B cell (primary cell): ENCODE results near the gene ANKRD42. TPM values are rescaled to one million over a fixed set of nuclear protein-coding genes. Genes with fewer than 3 reads are reported as not detected.
A peak's percentile ranks its signal among the peaks of the same experiment; 100 is the strongest.

Source experiments
- ATAC-seq: fragments of 200-7000 bp; cut with Tn5 transposase; one replicate; pipeline ENCODE4 v1.10.0; 2021; ENCODE audit warnings: low read depth, mild to moderate bottlenecking, moderate number of reproducible peaks, moderate library complexity
- CTCF ChIA-PET: fragments of 350-600 bp; sonication (Branson Sonifier 250); formaldehyde crosslinking; loops from one replicate; lab custom pipeline; 2021; ENCODE audit warnings: antibody characterized with exemption, inconsistent platforms; lab: Charles Lee
- POLR2A ChIA-PET: fragments of 350-600 bp; sonication (Branson Sonifier 250); formaldehyde crosslinking; loops from one replicate; lab custom pipeline; 2021; ENCODE audit warnings: antibody characterized with exemption; lab: Charles Lee
- DNase-seq: peaks from one replicate; pipeline ENCODE4 v3.0.0; 2013
- H2AFZ ChIP-seq: 2 replicates; pipeline ENCODE4 v1.6.1; 2012; ENCODE audit warnings: mild to moderate bottlenecking, low read depth, low read length; ENCODE audit not compliant: insufficient read depth, poor library complexity, severe bottlenecking
- H3K27ac ChIP-seq, 2 donors: 1 replicate in 1 of 2; 2 replicates in 1 of 2; pipeline ENCODE4 v1.5.1; 2012 to 2013; ENCODE audit warnings: low read length in 2 of 2, mild to moderate bottlenecking in 2 of 2, moderate library complexity in 1 of 2
- H3K27me3 ChIP-seq, 4 experiments: fragments of 200-600 bp in 1 of 4; sonication (generic) in 1 of 4; replicated peaks in 1 of 4; 1 replicate in 2 of 4; 2 replicates in 2 of 4; pipeline versions ENCODE4 v1.6.1 to v1.7.0; 2013 to 2016; ENCODE audit warnings: low read length in 3 of 4, mild to moderate bottlenecking in 2 of 4, mixed read lengths in 1 of 4, moderate library complexity in 1 of 4; ENCODE audit not compliant: insufficient read depth in 4 of 4, control insufficient read depth in 3 of 4; ENCODE audit errors: control extremely low read depth in 1 of 4
- H3K36me3 ChIP-seq, 2 experiments: replicated peaks in 1 of 2; 1 replicate in 1 of 2; 2 replicates in 1 of 2; pipeline versions ENCODE4 v1.6.1 to v1.7.1; 2013; ENCODE audit warnings: low read length in 1 of 2; ENCODE audit not compliant: insufficient read depth in 2 of 2, control insufficient read depth in 1 of 2; ENCODE audit errors: control extremely low read depth in 1 of 2, extremely low read depth in 1 of 2
- H3K4me1 ChIP-seq, 2 donors: fragments of 200-600 bp in 1 of 2; sonication (generic) in 1 of 2; 1 replicate in 1 of 2; 2 replicates in 1 of 2; pipeline versions ENCODE4 v1.5.1 to v1.6.1; 2013 to 2017; ENCODE audit warnings: low read length in 2 of 2; ENCODE audit not compliant: control insufficient read depth in 2 of 2, insufficient read depth in 2 of 2
- H3K4me2 ChIP-seq: replicated peaks from 2 replicates; pipeline ENCODE3; 2012; ENCODE audit warnings: mild to moderate bottlenecking, low read depth, low read length; ENCODE audit not compliant: poor library complexity, severe bottlenecking
- H3K4me3 ChIP-seq, 5 experiments: fragments of 200-600 bp in 1 of 5; sonication (generic) in 1 of 5; 1 replicate in 3 of 5; 2 replicates in 2 of 5; pipeline versions ENCODE4 v1.5.1 to v1.7.0; 2011 to 2016; ENCODE audit warnings: low read length in 4 of 5, mild to moderate bottlenecking in 4 of 5, low read depth in 2 of 5, control low read depth in 1 of 5, moderate library complexity in 1 of 5; ENCODE audit not compliant: insufficient read depth in 1 of 5; ENCODE audit errors: control extremely low read depth in 1 of 5, extremely low read depth in 1 of 5
- H3K79me2 ChIP-seq: fragments of 200-600 bp; sonication (generic); one replicate; pipeline ENCODE4 v1.6.0; 2016; ENCODE audit warnings: low read length; ENCODE audit not compliant: control insufficient read depth, insufficient read depth
- H3K9ac ChIP-seq: fragments of 200-600 bp; sonication (generic); 2 replicates; pipeline ENCODE4 v1.6.1; 2017; ENCODE audit warnings: mild to moderate bottlenecking, low read length, moderate library complexity
- H3K9me3 ChIP-seq, 3 donors: one replicate each; pipeline versions ENCODE4 v1.6.1 to v1.7.1; 2013; ENCODE audit warnings: low read length in 2 of 3; ENCODE audit not compliant: control insufficient read depth in 2 of 3, insufficient read depth in 1 of 3; ENCODE audit errors: control extremely low read depth in 1 of 3
- H4K20me1 ChIP-seq: 2 replicates; pipeline ENCODE4 v1.6.0; 2012; ENCODE audit warnings: mild to moderate bottlenecking, low read length; ENCODE audit not compliant: insufficient read depth, control insufficient read depth, poor library complexity, severe bottlenecking
- H3K27ac Mint-ChIP-seq: one replicate; pipeline ENCODE4 v1.8.0; 2021; ENCODE audit warnings: mixed read lengths
- H3K27me3 Mint-ChIP-seq: one replicate; pipeline ENCODE4 v1.8.0; 2021; ENCODE audit warnings: mixed read lengths
- H3K4me1 Mint-ChIP-seq: one replicate; pipeline ENCODE4 v1.8.0; 2021; ENCODE audit warnings: mixed read lengths
- H3K4me3 Mint-ChIP-seq: one replicate; pipeline ENCODE4 v1.8.0; 2021; ENCODE audit warnings: mixed read lengths
- H3K9me3 Mint-ChIP-seq: one replicate; pipeline ENCODE4 v1.8.0; 2022; ENCODE audit warnings: mixed read lengths; ENCODE audit not compliant: insufficient read depth
- EZH2 ChIP-seq: IDR thresholded peaks from 2 replicates; pipeline ENCODE4 v1.6.1; 2012; ENCODE audit warnings: borderline replicate concordance, low read depth, mild to moderate bottlenecking, moderate library complexity, low read length; ENCODE audit not compliant: insufficient read depth, poor library complexity, severe bottlenecking
- WGBS: methylation state at CpG from one replicate; pipeline ENCODE4 v1.1.5; 2013; ENCODE audit warnings: missing lambda C conversion rate; ENCODE audit not compliant: insufficient coverage; 5-methylcytosine and 5-hydroxymethylcytosine counted together
- intact Hi-C: fragments of 100-400 bp; cut with micrococcal nuclease; formaldehyde crosslinking; loops from one replicate; pipeline ENCODE4 v1.10.0; 2022
- polyA plus RNA-seq: library from polyadenylated mRNA; depleted of rRNA; stranded (reverse); fragments of >200 nt; gene quantifications from 2 replicates; pipeline ENCODE4 v1.2.3, GENCODE V29; 2012
- total RNA-seq, 2 donors: library from RNA; stranded (reverse); fragments of 120-200 nt in 1 of 2; gene quantifications; 1 replicate in 1 of 2; 2 replicates in 1 of 2; pipeline versions ENCODE4 v1.2.3 to v1.2.4, GENCODE V29; 2013 to 2022
- TF ChIP-seq, protein P1 (sequence below): fragments of 200-600 bp; IDR thresholded peaks from one replicate; pipeline ENCODE4 v1.8.0; 2022; ENCODE audit warnings: antibody characterized with exemption, mild to moderate bottlenecking

Gene ANKRD42
- total and polyA plus RNA-seq, 2 donors (not counting 1 experiment from before 2014, with no cell fraction given) = 4.1 to 13.3 TPM

DNA sequence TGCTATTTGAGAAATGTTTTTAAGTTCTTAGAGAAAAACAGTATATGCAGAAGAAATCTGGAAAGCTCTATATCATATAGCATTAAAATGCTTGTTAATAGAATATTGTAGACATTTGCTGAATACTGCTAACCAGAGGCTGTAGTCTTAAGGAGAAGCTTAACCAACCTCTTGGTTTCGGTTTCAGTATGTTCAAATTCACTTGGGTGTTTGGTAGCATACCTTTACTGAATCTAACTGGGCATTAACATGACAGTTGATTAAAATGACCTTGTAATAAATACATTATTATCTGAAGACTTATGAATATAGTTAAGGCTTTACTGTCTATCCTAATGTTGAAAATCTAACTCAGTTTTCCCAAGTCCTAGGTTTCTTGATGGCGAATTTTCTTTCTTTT lies 31.1 kb upstream of the ANKRD42 start:
- no peaks in the 10 kb centered on the region for H3K27me3 Mint-ChIP-seq
- Histone ChIP-seq H3K27ac (peak overlapping the region in 1 of 2 donors; percentile 47), H3K4me3 (no peak overlapping the region), H3K4me1 (peaks cover 28 to 39% of the 10 kb centered on the region in 2 donors), H3K9me3 (no peaks in the 10 kb centered on the region), H3K36me3 (peaks cover 14 to 55% of the 10 kb centered on the region in 2 experiments), H3K4me2 (peak overlapping the region; percentile 46), H4K20me1 (peaks cover 20% of the 10 kb centered on the region), H3K9ac (peak overlapping the region; percentile 18), H2AFZ (no peak overlapping the region), H3K27me3 (no peaks in the 10 kb centered on the region), H3K79me2 (peaks cover 96% of the 10 kb centered on the region)
- no peak overlapping the region for H3K27ac Mint-ChIP-seq
- no CpG with 5 or more reads among the region's 2 CpGs for WGBS
- peaks cover 58% of the 10 kb centered on the region for H3K4me1 Mint-ChIP-seq
- intact Hi-C loops = no loop called here
- TF ChIP-seq, protein P1, sequence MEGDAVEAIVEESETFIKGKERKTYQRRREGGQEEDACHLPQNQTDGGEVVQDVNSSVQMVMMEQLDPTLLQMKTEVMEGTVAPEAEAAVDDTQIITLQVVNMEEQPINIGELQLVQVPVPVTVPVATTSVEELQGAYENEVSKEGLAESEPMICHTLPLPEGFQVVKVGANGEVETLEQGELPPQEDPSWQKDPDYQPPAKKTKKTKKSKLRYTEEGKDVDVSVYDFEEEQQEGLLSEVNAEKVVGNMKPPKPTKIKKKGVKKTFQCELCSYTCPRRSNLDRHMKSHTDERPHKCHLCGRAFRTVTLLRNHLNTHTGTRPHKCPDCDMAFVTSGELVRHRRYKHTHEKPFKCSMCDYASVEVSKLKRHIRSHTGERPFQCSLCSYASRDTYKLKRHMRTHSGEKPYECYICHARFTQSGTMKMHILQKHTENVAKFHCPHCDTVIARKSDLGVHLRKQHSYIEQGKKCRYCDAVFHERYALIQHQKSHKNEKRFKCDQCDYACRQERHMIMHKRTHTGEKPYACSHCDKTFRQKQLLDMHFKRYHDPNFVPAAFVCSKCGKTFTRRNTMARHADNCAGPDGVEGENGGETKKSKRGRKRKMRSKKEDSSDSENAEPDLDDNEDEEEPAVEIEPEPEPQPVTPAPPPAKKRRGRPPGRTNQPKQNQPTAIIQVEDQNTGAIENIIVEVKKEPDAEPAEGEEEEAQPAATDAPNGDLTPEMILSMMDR = no peak
- no peak for TF ChIP-seq EZH2
- H3K4me3 Mint-ChIP-seq = no peak overlapping the region
- ChIA-PET POLR2A (interaction anchor here (0.6 kb wide), 1 partner anchor 96 kb away, joined by 3 read pairs; no protein-coding TSS in a partner anchor), CTCF (interaction anchor here (0.9 to 1.0 kb wide), 3 partner anchors 13 to 295 kb away, joined by 3 read pairs; no protein-coding TSS in a partner anchor)
- DNase-seq (peak; percentile 60), ATAC-seq (peak; percentile 42)
- H3K9me3 Mint-ChIP-seq = no peaks in the 10 kb centered on the region

DNA sequence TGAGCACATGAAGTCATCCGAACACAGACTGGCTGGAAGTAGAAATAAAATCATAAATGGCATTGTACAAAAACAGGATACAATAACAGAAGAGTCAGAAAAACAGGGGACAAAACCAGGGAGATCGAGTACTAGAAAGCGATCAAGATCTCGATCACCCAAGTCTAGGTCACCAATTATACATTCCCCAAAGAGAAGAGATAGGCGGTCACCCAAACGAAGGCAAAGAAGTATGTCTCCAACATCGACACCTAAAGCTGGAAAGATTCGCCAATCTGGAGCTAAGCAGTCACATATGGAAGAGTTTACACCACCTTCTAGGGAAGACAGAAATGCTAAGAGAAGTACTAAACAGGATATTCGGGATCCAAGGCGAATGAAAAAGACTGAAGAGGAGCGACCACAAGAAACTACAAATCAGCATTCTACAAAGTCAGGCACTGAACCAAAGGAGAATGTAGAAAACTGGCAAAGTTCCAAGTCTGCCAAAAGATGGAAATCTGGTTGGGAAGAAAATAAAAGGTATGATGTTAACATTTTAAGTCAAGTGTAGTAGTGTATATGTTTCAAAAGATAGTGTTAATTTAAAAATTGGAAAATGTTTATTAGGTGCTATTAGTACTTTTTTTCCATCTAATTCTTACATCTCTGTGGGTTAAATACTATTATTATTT lies 27.2 kb upstream of the ANKRD42 start:
- TF ChIP-seq, protein P1 = no peak
- TF ChIP-seq EZH2 = no peak
- ATAC-seq (no peak), DNase-seq (no peak)
- Mint-ChIP-seq H3K27ac (peak overlapping the region; percentile 2), H3K4me1 (peaks cover 66% of the 10 kb centered on the region), H3K4me3 (no peak overlapping the region), H3K9me3 (no peaks in the 10 kb centered on the region), H3K27me3 (no peaks in the 10 kb centered on the region)
- H3K27me3 ChIP-seq = no peaks in the 10 kb centered on the region
- intact Hi-C loops = no loop called here
- peaks cover 33 to 39% of the 10 kb centered on the region in 2 donors for H3K4me1 ChIP-seq
- WGBS = no CpG with 5 or more reads among the region's 11 CpGs
- H4K20me1 ChIP-seq = peaks cover 41% of the 10 kb centered on the region
- no peak overlapping the region for H3K4me2 ChIP-seq
- H3K9me3 ChIP-seq = no peaks in the 10 kb centered on the region
- CTCF ChIA-PET = interaction anchor here (1.3 kb wide), 1 partner anchor 79 kb away, joined by 3 read pairs; no protein-coding TSS in a partner anchor
- peak overlapping the region in 1 of 2 donors; percentile 24 for H3K27ac ChIP-seq
- no peak overlapping the region for H2AFZ ChIP-seq
- no peak overlapping the region for H3K9ac ChIP-seq
- H3K36me3 ChIP-seq = peaks cover 28 to 76% of the 10 kb centered on the region in 2 experiments
- H3K4me3 ChIP-seq = no peak overlapping the region
- peaks cover 96% of the 10 kb centered on the region for H3K79me2 ChIP-seq
- POLR2A ChIA-PET = interaction anchor here (0.5 to 0.6 kb wide), 2 partner anchors 103 to 240 kb away, joined by 3 to 5 read pairs; no protein-coding TSS in a partner anchor
